Skeletal muscle satellite cell (primary cell): Measurements from ENCODE around the gene RLN3.

Experiments
- H3K27me3 ChIP-seq: 2 replicates; pipeline ENCODE4 v1.7.0; 2013; ENCODE audit warnings: low read length; ENCODE audit not compliant: control insufficient read depth, insufficient read depth
- H3K36me3 ChIP-seq: 2 replicates; pipeline ENCODE4 v1.7.0; 2013; ENCODE audit warnings: mild to moderate bottlenecking, control low read depth, low read length; ENCODE audit not compliant: insufficient read depth
- H3K4me1 ChIP-seq: 2 replicates; pipeline ENCODE4 v1.7.0; 2013; ENCODE audit warnings: low read length; ENCODE audit not compliant: control insufficient read depth, insufficient read depth
- H3K4me2 ChIP-seq: 2 replicates; pipeline ENCODE4 v1.7.0; 2013; ENCODE audit warnings: mild to moderate bottlenecking, low read length
- H3K4me3 ChIP-seq: 2 replicates; pipeline ENCODE4 v1.7.0; 2013; ENCODE audit warnings: low read length
- H3K9ac ChIP-seq: 2 replicates; pipeline ENCODE4 v1.7.0; 2013; ENCODE audit warnings: mild to moderate bottlenecking, low read depth, low read length, moderate library complexity
- H3K9me3 ChIP-seq: replicated peaks from 2 replicates; pipeline ENCODE4 v1.7.0; 2013; ENCODE audit warnings: mild to moderate bottlenecking, control low read depth, low read length

The RLN3 gene

DNA sequence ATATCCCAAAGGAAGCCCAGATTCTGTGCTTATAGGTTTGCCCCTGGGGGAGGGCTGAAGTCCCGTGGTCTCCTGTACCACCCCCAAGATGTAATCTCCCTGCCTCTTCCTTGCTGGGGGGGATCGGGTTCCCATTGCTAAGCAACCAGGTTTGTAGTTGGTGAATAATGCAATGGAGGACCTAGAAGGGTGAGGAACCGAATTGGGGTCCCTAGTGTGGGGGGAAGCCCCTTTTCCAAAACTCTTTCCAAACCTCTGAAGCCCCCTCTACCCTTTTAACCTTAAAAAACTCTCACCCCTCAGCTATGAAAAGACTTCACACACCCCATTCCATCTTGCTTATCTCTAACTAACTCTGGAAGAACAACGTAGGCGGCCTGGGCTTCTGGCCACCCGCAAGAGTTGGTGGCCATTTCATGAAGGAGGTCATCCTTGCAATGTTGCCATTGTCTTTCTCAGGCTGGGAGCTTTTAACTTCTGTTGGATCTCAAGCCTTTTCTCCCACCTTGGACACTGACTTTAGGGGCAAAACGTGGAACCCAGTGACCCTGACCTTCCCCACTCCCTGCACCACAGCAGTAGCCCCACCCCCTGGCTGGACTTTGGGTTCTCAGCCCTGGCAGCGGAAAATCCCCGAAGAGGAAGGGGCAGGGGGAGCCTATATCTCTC lies 33.3 kb downstream of the RLN3 start:
- Histone ChIP-seq H3K4me2 (no peak overlapping the region), H3K9ac (no peak overlapping the region), H3K4me1 (no peaks in the 10 kb centered on the region), H3K9me3 (no peaks in the 10 kb centered on the region), H3K36me3 (no peaks in the 10 kb centered on the region), H3K4me3 (no peak overlapping the region), H3K27me3 (peaks cover 34% of the 10 kb centered on the region)

GRCh38 chr19:14061751-14062557 lies 34.0 kb downstream of the RLN3 start, which contains the start of gene PALM3:
Gene PALM3, minus strand, starts transcription at chr19:14062076. Its CDS starts 96 bp downstream, at chr19:14061980.
- no peak within 1 kb of the TSS for H3K9ac ChIP-seq
- no peaks in the 10 kb centered on the region for H3K36me3 ChIP-seq
- no peak within 1 kb of the TSS for H3K4me3 ChIP-seq
- peaks cover 34% of the 10 kb centered on the region for H3K27me3 ChIP-seq
- H3K4me1 ChIP-seq, result no peaks in the 10 kb centered on the region
- H3K4me2 ChIP-seq, result no peak within 1 kb of the TSS
- H3K9me3 ChIP-seq, result no peaks in the 10 kb centered on the region

- no peaks in the 10 kb centered on the region for H3K36me3 ChIP-seq
- H3K9ac ChIP-seq, result no peak overlapping the region
- no peak overlapping the region for H3K4me2 ChIP-seq
- H3K27me3 ChIP-seq, result peaks cover 34% of the 10 kb centered on the region
- no peaks in the 10 kb centered on the region for H3K9me3 ChIP-seq
- no peaks in the 10 kb centered on the region for H3K4me1 ChIP-seq
- H3K4me3 ChIP-seq, result no peak overlapping the region
Measured at GRCh38 chr19:14062558-14062855, 34.6 kb downstream of the RLN3 start.

GRCh38 chr19:14063105-14063504 lies 35.2 kb downstream of the RLN3 start:
- Histone ChIP-seq H3K27me3 (peaks cover 32% of the 10 kb centered on the region), H3K9ac (no peak overlapping the region), H3K9me3 (no peaks in the 10 kb centered on the region), H3K4me1 (no peaks in the 10 kb centered on the region), H3K36me3 (no peaks in the 10 kb centered on the region), H3K4me3 (no peak overlapping the region), H3K4me2 (no peak overlapping the region)

- no peaks in the 10 kb centered on the region for H3K9me3 ChIP-seq
- no peaks in the 10 kb centered on the region for H3K4me1 ChIP-seq
- H3K36me3 ChIP-seq, result no peaks in the 10 kb centered on the region
- peaks cover 4% of the 10 kb centered on the region for H3K27me3 ChIP-seq
- H3K9ac ChIP-seq, result no peak overlapping the region
- H3K4me2 ChIP-seq, result no peak overlapping the region
- H3K4me3 ChIP-seq, result no peak overlapping the region
Measured at GRCh38 chr19:14066134-14066533, 38.2 kb downstream of the RLN3 start.

DNA sequence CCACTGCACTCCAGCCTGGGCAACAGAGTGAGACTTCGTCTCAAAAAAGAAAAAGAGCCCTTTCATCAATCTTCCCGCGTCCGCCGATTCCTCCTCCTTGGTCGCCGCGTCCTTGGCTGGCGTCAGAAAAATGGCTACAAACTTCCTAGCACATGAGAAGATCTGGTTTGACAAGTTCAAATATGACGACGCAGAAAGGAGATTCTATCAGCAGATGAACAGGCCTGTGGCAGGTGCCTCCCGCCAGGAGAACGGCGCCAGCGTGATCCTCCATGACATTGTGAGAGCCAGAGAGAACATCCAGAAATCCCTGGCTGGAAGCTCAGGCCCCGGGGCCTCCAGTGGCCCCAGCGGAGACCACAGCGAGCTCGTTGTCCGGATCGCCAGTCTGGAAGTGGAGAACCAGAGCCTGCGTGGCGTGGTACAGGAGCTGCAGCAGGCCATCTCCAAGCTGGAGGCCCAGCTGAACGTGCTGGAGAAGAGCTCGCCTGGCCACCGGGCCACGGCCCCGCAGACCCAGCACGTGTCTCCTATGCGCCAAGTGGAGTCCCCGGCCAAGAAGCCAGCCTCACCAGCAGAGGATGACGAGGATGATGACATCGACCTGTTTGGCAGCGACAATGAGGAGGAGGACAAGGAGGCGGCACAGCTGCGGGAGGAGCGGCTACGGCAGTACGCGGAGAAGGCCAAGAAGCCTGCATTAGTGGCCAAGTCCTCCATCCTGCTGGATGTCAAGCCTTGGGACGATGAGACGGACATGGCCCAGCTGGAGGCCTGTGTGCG lies 42.5 kb downstream of the RLN3 start:
- no peak overlapping the region for H3K9ac ChIP-seq
- H3K4me1 ChIP-seq, result peaks cover 31% of the 10 kb centered on the region
- H3K27me3 ChIP-seq, result no peaks in the 10 kb centered on the region
- H3K36me3 ChIP-seq, result no peaks in the 10 kb centered on the region
- no peak overlapping the region for H3K4me3 ChIP-seq
- H3K4me2 ChIP-seq, result no peak overlapping the region
- no peaks in the 10 kb centered on the region for H3K9me3 ChIP-seq

GRCh38 chr19:14072535-14073260 lies 44.8 kb downstream of the RLN3 start, which contains the start of gene MISP3:
Gene MISP3, plus strand, starts transcription at chr19:14072786. Its CDS starts 524 bp downstream, at chr19:14073310.
- Histone ChIP-seq H3K9me3 (no peaks in the 10 kb centered on the region), H3K4me3 (peak within 1 kb of the TSS; percentile 76), H3K9ac (peak within 1 kb of the TSS; percentile 74), H3K36me3 (no peaks in the 10 kb centered on the region), H3K27me3 (no peaks in the 10 kb centered on the region), H3K4me1 (peaks cover 32% of the 10 kb centered on the region), H3K4me2 (peak within 1 kb of the TSS; percentile 96)

DNA sequence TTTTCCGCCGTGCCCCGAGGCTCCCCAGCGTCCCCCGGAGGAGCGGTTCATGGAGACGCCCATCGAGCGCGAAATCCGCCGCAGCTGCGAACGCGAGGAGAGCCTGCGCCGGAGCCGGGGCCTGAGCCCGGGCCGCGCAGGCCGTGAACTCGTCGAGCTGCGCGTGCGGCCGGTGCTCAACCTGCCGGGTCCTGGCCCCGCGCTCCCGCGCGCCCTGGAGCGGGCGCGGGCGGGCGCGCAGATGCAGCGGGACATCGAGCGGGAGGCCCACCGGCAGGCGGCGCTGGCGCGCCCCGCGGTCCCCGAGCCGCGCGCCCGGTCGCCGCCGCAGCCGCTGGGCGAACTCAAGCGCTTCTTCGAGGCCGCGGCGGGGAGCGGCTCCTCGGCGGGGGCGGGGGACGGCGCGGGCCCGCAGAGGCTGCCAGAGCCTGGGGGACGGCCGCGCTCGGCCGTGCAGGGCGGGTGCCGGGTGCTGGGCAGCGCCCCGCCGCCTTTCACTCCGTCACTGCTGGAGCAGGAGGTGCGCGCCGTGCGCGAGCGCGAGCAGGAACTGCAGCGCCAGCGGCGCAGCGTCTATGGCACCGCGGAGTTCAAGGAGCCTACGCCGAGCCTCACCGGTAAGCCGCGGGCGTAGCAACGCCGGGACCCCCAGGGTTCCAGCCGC lies 45.4 kb downstream of the RLN3 start:
- peak overlapping the region; percentile 76 for H3K4me3 ChIP-seq
- H3K9me3 ChIP-seq, result no peaks in the 10 kb centered on the region
- peaks cover 32% of the 10 kb centered on the region for H3K4me1 ChIP-seq
- peak overlapping the region; percentile 74 for H3K9ac ChIP-seq
- H3K27me3 ChIP-seq, result no peaks in the 10 kb centered on the region
- H3K4me2 ChIP-seq, result peak overlapping the region; percentile 96
- H3K36me3 ChIP-seq, result no peaks in the 10 kb centered on the region

DNA sequence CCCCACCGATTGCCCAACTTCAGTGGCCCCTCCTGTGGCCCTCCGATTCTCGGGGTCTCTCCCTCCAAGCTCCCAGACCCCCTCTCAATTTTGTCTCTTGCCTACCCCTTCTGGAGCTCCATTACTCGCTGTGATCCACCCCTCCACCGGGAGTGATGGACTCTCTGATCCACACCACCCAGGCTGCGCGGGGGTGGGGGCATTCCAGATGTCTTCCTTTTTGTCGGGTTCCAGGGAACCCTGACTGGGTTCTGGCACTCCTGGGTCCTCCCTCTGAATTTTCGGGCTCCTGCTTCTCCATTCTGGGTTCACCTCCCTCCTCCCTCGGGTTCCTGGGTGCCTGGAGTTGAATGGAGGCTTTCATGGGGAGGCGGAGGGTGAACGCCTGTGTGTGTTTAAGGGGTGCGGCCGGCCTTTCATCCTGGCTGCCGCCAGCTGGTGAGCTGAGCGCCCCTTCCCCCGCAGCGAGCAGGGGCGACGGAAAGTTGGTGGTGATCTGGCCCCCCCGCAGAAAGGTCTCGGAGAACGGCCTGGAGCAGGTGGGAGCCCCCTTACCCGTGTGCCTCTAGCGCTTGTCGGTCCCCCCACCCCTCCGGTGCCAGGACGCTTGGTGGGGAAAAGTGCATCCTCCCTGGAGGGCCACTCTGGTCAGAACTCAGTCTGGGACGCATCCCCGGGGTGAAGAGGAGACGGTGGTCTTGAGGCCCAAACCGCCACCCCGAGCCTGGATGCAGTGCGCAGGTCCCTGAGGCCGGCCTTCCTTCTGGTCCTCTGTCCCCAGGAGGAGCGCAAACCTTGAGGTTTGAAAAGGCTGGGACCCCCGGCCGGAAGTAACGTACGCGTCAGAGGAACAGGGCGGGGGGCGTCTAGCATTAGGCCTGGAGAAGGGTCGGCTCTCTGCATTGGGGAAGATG lies 46.2 kb downstream of the RLN3 start:
- Histone ChIP-seq H3K36me3 (no peaks in the 10 kb centered on the region), H3K4me2 (peak overlapping the region; percentile 96), H3K9ac (peak overlapping the region; percentile 74), H3K4me3 (peak overlapping the region; percentile 76), H3K4me1 (peaks cover 32% of the 10 kb centered on the region), H3K9me3 (no peaks in the 10 kb centered on the region), H3K27me3 (no peaks in the 10 kb centered on the region)

- Histone ChIP-seq H3K9ac (no peak overlapping the region), H3K4me3 (no peak overlapping the region), H3K4me1 (peaks cover 26% of the 10 kb centered on the region), H3K9me3 (no peaks in the 10 kb centered on the region), H3K4me2 (no peak overlapping the region), H3K36me3 (no peaks in the 10 kb centered on the region), H3K27me3 (no peaks in the 10 kb centered on the region)
Measured at GRCh38 chr19:14078411-14078810, 50.5 kb downstream of the RLN3 start.
